ENCODE results near the gene PRC1. TPM values are rescaled to one million over a fixed set of nuclear protein-coding genes. Genes with fewer than 3 reads are reported as not detected.
"Not testable (repeated sequence)": the region's sequence is repeated elsewhere in the genome, so short reads cannot be mapped to it uniquely, and the experiment has no call there.

PRC1 gene
- total RNA-seq, 1 experiment from 2014 or later, result 260 TPM

DNA sequence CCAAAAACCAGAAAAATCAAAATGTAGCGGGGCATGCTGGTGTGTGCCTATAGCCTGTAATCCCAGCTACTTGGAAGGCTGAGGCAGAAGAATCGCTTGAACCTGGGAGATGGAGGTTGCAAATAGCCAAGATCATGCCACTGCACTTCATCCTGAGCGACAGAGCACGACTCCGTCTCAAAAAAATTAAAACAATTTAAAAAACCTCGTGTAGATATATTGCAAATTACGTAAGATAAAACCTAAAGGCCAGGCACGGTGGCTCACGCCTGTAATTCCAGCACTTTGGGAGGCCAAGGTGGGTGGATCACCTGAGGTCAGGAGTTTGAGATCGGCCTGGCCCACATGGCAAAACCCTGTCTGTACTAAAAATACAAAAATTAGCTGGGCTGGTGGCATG lies 67.6 kb downstream of the PRC1 start:
- intact Hi-C loops (cut with micrococcal nuclease; ENCODE audit: unreplicated experiment); H3K9me3 Mint-ChIP-seq (ENCODE audit: low read depth, unreplicated experiment); H3K4me3 Mint-ChIP-seq (ENCODE audit: low read depth, unreplicated experiment); BruUV-seq (replicated peaks); DNase-seq; H3K27me3 Mint-ChIP-seq (ENCODE audit: unreplicated experiment); H3K27ac Mint-ChIP-seq (ENCODE audit: unreplicated experiment): not testable (repeated sequence)
- Mint-ChIP-seq H3K4me1 (ENCODE audit: low read depth, unreplicated experiment) (peaks cover 16% of the 10 kb centered on the region), H3K36me3 (ENCODE audit: insufficient read depth, unreplicated experiment) (peaks cover 24% of the 10 kb centered on the region)
- CTCF ChIA-PET, result interaction anchor here (0.7 kb wide), 1 partner anchor 1614 kb away, joined by 4 read pairs; no protein-coding TSS in a partner anchor

DNA sequence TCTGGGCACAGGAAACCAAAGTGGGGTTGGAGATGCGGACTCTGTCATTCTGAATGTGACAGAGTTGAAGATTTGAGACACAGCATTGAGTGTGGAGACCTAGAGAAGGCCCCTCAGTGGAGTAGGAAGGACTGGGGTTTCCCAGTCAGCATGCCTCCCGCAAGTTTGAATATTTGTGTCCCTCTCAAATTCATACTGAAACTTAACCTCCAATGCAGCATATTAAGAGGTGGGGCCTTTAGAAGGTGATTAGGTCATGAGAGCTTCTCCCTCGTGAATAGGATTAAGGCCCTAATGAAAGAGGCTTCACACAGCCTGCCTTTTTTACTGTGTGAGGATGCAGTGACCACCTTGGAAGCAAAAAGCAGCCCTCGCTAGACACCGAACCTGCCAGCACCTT lies 70.0 kb downstream of the PRC1 start:
- Mint-ChIP-seq H3K27me3 (ENCODE audit: unreplicated experiment) (no peaks in the 10 kb centered on the region), H3K27ac (ENCODE audit: unreplicated experiment) (no peak overlapping the region), H3K36me3 (ENCODE audit: insufficient read depth, unreplicated experiment) (peaks cover under 1% of the 10 kb centered on the region), H3K4me3 (ENCODE audit: low read depth, unreplicated experiment) (no peak overlapping the region), H3K4me1 (ENCODE audit: low read depth, unreplicated experiment) (no peaks in the 10 kb centered on the region), H3K9me3 (ENCODE audit: low read depth, unreplicated experiment) (no peaks in the 10 kb centered on the region)
- no TSS peak for BruUV-seq (replicated peaks)
- TF ChIP-seq, protein P1, sequence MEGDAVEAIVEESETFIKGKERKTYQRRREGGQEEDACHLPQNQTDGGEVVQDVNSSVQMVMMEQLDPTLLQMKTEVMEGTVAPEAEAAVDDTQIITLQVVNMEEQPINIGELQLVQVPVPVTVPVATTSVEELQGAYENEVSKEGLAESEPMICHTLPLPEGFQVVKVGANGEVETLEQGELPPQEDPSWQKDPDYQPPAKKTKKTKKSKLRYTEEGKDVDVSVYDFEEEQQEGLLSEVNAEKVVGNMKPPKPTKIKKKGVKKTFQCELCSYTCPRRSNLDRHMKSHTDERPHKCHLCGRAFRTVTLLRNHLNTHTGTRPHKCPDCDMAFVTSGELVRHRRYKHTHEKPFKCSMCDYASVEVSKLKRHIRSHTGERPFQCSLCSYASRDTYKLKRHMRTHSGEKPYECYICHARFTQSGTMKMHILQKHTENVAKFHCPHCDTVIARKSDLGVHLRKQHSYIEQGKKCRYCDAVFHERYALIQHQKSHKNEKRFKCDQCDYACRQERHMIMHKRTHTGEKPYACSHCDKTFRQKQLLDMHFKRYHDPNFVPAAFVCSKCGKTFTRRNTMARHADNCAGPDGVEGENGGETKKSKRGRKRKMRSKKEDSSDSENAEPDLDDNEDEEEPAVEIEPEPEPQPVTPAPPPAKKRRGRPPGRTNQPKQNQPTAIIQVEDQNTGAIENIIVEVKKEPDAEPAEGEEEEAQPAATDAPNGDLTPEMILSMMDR (IDR thresholded peaks at IDR 0.05; ENCODE audit: unreplicated experiment), result no peak
- no peak for DNase-seq
- CTCF ChIA-PET, result interaction anchor here (0.6 kb wide), 1 partner anchor 1984 kb away, joined by 3 read pairs; no protein-coding TSS in a partner anchor
- intact Hi-C loops (cut with micrococcal nuclease; ENCODE audit: unreplicated experiment), result no loop called here

- BruUV-seq (replicated peaks); H3K27me3 Mint-ChIP-seq (ENCODE audit: unreplicated experiment); intact Hi-C loops (cut with micrococcal nuclease; ENCODE audit: unreplicated experiment); H3K9me3 Mint-ChIP-seq (ENCODE audit: low read depth, unreplicated experiment); DNase-seq; H3K4me1 Mint-ChIP-seq (ENCODE audit: low read depth, unreplicated experiment); H3K27ac Mint-ChIP-seq (ENCODE audit: unreplicated experiment); H3K36me3 Mint-ChIP-seq (ENCODE audit: insufficient read depth, unreplicated experiment); H3K4me3 Mint-ChIP-seq (ENCODE audit: low read depth, unreplicated experiment): not testable (repeated sequence)
- CTCF ChIA-PET, result interaction anchor here (0.7 kb wide), 1 partner anchor 27 kb away, joined by 3 read pairs; no protein-coding TSS in a partner anchor
Measured at GRCh38 chr15:90922712-90923322, 71.5 kb downstream of the PRC1 start.

DNA sequence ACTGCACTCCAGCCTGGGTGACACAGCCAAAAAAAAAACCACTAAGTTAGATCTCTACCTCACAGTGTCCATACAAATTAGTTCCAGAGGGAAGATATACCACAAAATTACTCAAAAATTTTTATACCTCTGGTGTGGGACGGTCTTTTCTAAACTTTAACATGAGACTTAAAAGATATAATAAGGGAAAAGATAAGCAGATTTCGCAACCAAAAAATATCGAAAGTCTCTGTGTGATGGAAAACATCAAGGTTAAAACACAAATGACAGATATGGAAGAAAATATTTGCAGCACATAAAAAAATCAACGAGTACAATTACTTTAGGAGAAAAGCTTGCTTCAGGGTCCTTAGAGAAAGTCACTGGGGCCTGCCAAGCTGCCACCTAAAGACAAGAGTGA lies 72.4 kb downstream of the PRC1 start:
- CTCF ChIA-PET, result no interaction called here
- intact Hi-C loops (cut with micrococcal nuclease; ENCODE audit: unreplicated experiment), result no loop called here
- no peaks in the 10 kb centered on the region for H3K9me3 Mint-ChIP-seq (ENCODE audit: low read depth, unreplicated experiment)
- TF ChIP-seq, protein P1 (IDR thresholded peaks at IDR 0.05; ENCODE audit: unreplicated experiment), result no peak
- no peaks in the 10 kb centered on the region for H3K27me3 Mint-ChIP-seq (ENCODE audit: unreplicated experiment)
- no peak overlapping the region for H3K4me3 Mint-ChIP-seq (ENCODE audit: low read depth, unreplicated experiment)
- H3K27ac Mint-ChIP-seq (ENCODE audit: unreplicated experiment), result no peak overlapping the region
- no peaks in the 10 kb centered on the region for H3K36me3 Mint-ChIP-seq (ENCODE audit: insufficient read depth, unreplicated experiment)
- BruUV-seq (replicated peaks), result no TSS peak
- no peaks in the 10 kb centered on the region for H3K4me1 Mint-ChIP-seq (ENCODE audit: low read depth, unreplicated experiment)
- DNase-seq, result no peak

DNA sequence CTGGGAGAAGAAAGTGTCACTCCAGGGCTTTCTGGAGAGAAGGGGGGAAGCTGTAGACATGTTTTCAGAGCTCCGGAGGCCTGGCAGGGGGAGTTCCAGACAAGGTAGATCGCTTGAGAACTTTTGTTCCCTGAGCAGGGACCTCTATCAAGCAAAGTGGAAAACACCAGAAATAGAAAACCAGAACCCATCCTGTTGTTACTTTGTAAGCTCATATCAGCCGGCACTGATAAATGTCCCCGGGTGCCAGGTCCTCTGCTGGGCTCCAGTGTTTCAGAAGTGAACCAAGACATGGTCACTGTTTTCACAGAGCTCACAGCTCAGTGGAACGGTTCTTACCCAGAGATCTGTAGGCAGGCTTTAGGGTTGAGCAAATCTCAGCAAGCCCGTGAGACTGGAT lies 75.5 kb downstream of the PRC1 start:
- TF ChIP-seq, protein P1 (IDR thresholded peaks at IDR 0.05; ENCODE audit: unreplicated experiment), result no peak
- CTCF ChIA-PET, result interaction anchor here (0.6 kb wide), 1 partner anchor 75 kb away, joined by 3 read pairs; no protein-coding TSS in a partner anchor
- Mint-ChIP-seq H3K4me3 (ENCODE audit: low read depth, unreplicated experiment) (no peak overlapping the region), H3K9me3 (ENCODE audit: low read depth, unreplicated experiment) (no peaks in the 10 kb centered on the region), H3K4me1 (ENCODE audit: low read depth, unreplicated experiment) (no peaks in the 10 kb centered on the region), H3K27ac (ENCODE audit: unreplicated experiment) (no peak overlapping the region), H3K36me3 (ENCODE audit: insufficient read depth, unreplicated experiment) (no peaks in the 10 kb centered on the region), H3K27me3 (ENCODE audit: unreplicated experiment) (no peaks in the 10 kb centered on the region)
- BruUV-seq (replicated peaks), result no TSS peak
- DNase-seq, result no peak
- intact Hi-C loops (cut with micrococcal nuclease; ENCODE audit: unreplicated experiment), result no loop called here
